Osteoblast (primary cell): ENCODE data around the gene BAZ1B. TPM values are rescaled to one million over a fixed set of nuclear protein-coding genes. Genes with fewer than 3 reads are reported as not detected.
"Not testable (repeated sequence)": the region's sequence is repeated elsewhere in the genome, so short reads cannot be mapped to it uniquely, and the experiment has no call there.

Experiments
- DNase-seq: peaks from one replicate; pipeline ENCODE4 v3.0.0; 2011; ENCODE audit warnings: low spot score, mixed read lengths; ENCODE audit not compliant: insufficient read length; ENCODE audit errors: missing footprints
- H2AFZ ChIP-seq: 2 replicates; pipeline ENCODE4 v1.6.0; 2011; ENCODE audit warnings: mild to moderate bottlenecking, low read length
- H3K27ac ChIP-seq: 2 replicates; pipeline ENCODE4 v1.5.1; 2011; ENCODE audit warnings: mild to moderate bottlenecking, low read depth, low read length, moderate library complexity
- H3K27me3 ChIP-seq: 2 replicates; pipeline ENCODE4 v1.6.0; 2012; ENCODE audit warnings: mild to moderate bottlenecking, control low read depth, inconsistent platforms, low read length, moderate library complexity; ENCODE audit not compliant: insufficient read depth
- H3K36me3 ChIP-seq: 2 replicates; pipeline ENCODE4 v1.5.1; 2011; ENCODE audit warnings: mild to moderate bottlenecking, low read length, control low read depth, moderate library complexity; ENCODE audit not compliant: insufficient read depth
- H3K4me1 ChIP-seq: 2 replicates; pipeline ENCODE4 v1.5.1; 2011; ENCODE audit warnings: mild to moderate bottlenecking, low read length, control low read depth, moderate library complexity; ENCODE audit not compliant: insufficient read depth
- H3K4me2 ChIP-seq: 2 replicates; pipeline ENCODE4 v1.6.0; 2011; ENCODE audit warnings: mild to moderate bottlenecking, low read length; ENCODE audit not compliant: insufficient read depth
- H3K4me3 ChIP-seq: fragments of 200-600 bp; sonication (generic); 3 replicates; pipeline ENCODE4 v1.5.1; 2012; ENCODE audit warnings: mild to moderate bottlenecking, low read length, inconsistent platforms; ENCODE audit not compliant: insufficient read depth
- H3K79me2 ChIP-seq: 2 replicates; pipeline ENCODE4 v1.6.0; 2012; ENCODE audit warnings: mild to moderate bottlenecking, low read length, control low read depth, inconsistent platforms; ENCODE audit not compliant: insufficient read depth
- H3K9me3 ChIP-seq: 2 replicates; pipeline ENCODE4 v1.5.1; 2011; ENCODE audit warnings: low read depth, low read length, control low read depth
- H4K20me1 ChIP-seq: 2 replicates; pipeline ENCODE4 v1.6.0; 2012; ENCODE audit warnings: mild to moderate bottlenecking, low read length, control low read depth; ENCODE audit not compliant: insufficient read depth
- total RNA-seq: library from RNA; depleted of rRNA; stranded (reverse); fragments of >200 nt; gene quantifications from 2 replicates; pipeline ENCODE4 v1.2.3, GENCODE V29; 2012
- TF ChIP-seq, protein P1 (sequence below): IDR thresholded peaks from 2 replicates; pipeline ENCODE4 v1.5.1; 2011; ENCODE audit warnings: mild to moderate bottlenecking, low read depth, low read length, moderate library complexity; ENCODE audit errors: extremely low read depth

Gene BAZ1B
- total RNA-seq, 1 donor = 61.2 TPM

DNA sequence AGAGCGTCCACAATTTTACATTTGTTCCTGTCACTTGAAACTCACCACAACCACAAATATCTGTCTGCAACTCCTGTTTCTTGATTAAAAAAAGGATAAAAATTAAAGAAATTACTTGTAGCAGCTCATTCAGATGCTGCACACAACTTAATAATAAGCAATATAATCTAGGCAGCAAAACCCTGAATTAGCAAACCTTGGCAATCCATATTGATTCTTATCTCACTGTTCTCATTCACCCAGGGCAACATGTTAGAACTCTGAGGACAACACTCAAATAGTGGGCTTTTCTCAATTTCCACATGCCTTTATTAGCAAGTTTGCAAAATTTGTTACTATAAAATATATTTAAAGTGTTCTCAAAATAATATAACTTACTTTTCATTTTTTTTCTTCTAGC is 38.9 kb downstream of the BAZ1B start:
- Histone ChIP-seq H2AFZ (no peak overlapping the region), H3K36me3 (peaks cover 55% of the 10 kb centered on the region), H3K9me3 (no peaks in the 10 kb centered on the region), H3K4me2 (no peak overlapping the region), H3K4me1 (no peaks in the 10 kb centered on the region), H3K27me3 (no peaks in the 10 kb centered on the region), H4K20me1 (no peaks in the 10 kb centered on the region), H3K79me2 (peaks cover 83% of the 10 kb centered on the region), H3K27ac (no peak overlapping the region), H3K4me3 (no peak overlapping the region)
- TF ChIP-seq, protein P1, sequence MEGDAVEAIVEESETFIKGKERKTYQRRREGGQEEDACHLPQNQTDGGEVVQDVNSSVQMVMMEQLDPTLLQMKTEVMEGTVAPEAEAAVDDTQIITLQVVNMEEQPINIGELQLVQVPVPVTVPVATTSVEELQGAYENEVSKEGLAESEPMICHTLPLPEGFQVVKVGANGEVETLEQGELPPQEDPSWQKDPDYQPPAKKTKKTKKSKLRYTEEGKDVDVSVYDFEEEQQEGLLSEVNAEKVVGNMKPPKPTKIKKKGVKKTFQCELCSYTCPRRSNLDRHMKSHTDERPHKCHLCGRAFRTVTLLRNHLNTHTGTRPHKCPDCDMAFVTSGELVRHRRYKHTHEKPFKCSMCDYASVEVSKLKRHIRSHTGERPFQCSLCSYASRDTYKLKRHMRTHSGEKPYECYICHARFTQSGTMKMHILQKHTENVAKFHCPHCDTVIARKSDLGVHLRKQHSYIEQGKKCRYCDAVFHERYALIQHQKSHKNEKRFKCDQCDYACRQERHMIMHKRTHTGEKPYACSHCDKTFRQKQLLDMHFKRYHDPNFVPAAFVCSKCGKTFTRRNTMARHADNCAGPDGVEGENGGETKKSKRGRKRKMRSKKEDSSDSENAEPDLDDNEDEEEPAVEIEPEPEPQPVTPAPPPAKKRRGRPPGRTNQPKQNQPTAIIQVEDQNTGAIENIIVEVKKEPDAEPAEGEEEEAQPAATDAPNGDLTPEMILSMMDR = no peak
- no peak for DNase-seq

DNA sequence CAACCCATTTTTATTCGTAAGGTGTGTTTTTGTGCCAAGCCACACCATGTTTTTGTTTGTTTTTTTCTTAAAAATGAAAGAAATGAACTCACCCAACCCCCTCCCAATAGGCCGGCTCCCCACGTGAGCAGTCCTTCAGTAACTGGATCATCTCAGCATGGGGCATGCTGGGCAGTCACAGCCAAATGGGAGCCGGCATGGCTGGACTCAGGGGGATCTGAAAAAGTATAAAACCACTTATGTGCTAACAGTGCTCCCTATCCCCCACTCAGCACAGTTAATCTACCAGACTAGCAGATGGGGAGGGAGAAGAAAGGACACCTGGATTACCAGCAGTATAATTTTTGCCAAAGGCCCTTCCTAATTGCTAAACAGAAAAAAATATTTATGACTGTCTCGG is 39.3 kb downstream of the BAZ1B start:
- no peaks in the 10 kb centered on the region for H3K4me1 ChIP-seq
- H3K27me3 ChIP-seq = no peaks in the 10 kb centered on the region
- TF ChIP-seq, protein P1 = no peak
- peaks cover 55% of the 10 kb centered on the region for H3K36me3 ChIP-seq
- no peak overlapping the region for H2AFZ ChIP-seq
- no peak overlapping the region for H3K27ac ChIP-seq
- DNase-seq = peak; percentile 63
- H4K20me1 ChIP-seq = no peaks in the 10 kb centered on the region
- no peak overlapping the region for H3K4me2 ChIP-seq
- no peak overlapping the region for H3K4me3 ChIP-seq
- peaks cover 83% of the 10 kb centered on the region for H3K79me2 ChIP-seq
- H3K9me3 ChIP-seq = no peaks in the 10 kb centered on the region

DNA sequence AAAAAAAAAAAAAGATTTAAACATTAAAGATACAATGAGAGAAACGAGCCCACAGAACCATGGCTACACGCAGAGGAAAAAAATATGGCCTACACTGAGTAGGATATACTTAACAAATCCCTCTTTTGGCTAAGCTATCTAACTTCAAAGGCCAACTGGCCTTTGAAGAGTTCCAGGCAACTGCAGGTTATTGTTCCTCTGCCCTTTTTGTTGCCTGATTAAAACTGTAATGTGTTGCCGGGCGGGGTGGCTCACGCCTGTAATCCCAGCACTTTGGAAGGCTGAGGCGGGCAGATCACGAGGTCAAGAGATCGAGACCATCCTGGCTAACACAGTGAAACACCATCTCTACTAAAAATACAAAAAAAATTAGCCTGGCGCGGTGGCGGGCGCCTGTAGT is 40.6 kb downstream of the BAZ1B start:
- DNase-seq = peak; percentile 30
- not testable (repeated sequence) for H3K4me2 ChIP-seq, H3K27ac ChIP-seq, H3K4me1 ChIP-seq, H2AFZ ChIP-seq, H3K9me3 ChIP-seq, H4K20me1 ChIP-seq, H3K4me3 ChIP-seq, H3K27me3 ChIP-seq
- peaks cover 82% of the 10 kb centered on the region for H3K79me2 ChIP-seq
- H3K36me3 ChIP-seq = peaks cover 57% of the 10 kb centered on the region

DNA sequence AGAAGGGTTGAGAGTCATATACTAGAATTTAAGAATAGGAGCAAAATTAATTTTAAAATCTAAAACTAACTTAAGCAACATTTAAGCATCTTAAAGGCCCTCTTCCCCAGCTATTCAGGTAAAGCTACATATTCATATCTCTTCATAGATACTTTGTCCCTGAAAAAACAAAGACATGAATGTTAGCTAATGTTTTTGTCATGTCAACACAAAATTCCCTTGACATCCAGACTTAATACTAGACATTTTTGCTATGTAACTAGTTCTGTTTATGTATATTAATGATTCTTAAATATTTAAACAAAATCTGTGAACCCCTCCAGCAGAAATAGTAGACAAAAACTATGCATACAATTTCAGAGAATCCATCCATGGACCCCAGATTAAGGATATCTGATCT is 43.5 kb downstream of the BAZ1B start:
- H3K79me2 ChIP-seq = peaks cover 87% of the 10 kb centered on the region
- H3K9me3 ChIP-seq = no peaks in the 10 kb centered on the region
- no peak overlapping the region for H3K27ac ChIP-seq
- peaks cover 57% of the 10 kb centered on the region for H3K36me3 ChIP-seq
- H3K4me2 ChIP-seq = no peak overlapping the region
- no peak for DNase-seq
- H3K4me3 ChIP-seq = no peak overlapping the region
- no peak overlapping the region for H2AFZ ChIP-seq
- H3K27me3 ChIP-seq = no peaks in the 10 kb centered on the region
- no peaks in the 10 kb centered on the region for H3K4me1 ChIP-seq
- TF ChIP-seq, protein P1 = no peak
- no peaks in the 10 kb centered on the region for H4K20me1 ChIP-seq

DNA sequence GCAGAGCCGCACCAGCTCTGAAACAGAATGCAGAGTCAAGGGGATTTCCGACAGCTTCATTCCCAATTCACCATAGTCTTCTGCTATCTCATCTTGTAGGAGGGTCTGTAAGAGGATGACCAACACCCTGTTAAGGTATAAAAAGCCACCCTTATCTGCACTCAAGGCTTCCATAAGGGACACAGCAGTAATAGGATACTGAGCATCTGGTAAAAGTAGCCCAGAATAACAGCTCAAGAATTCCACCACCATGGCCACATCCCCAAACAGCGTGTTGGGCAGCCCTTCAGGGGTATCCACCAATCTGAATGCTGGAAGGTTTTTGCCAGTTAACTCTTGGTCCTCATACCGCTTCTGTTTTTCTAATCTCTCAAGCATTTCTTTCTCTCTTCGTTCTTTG is 44.7 kb downstream of the BAZ1B start:
- peaks cover 87% of the 10 kb centered on the region for H3K79me2 ChIP-seq
- H3K9me3 ChIP-seq = no peaks in the 10 kb centered on the region
- H3K4me2 ChIP-seq = no peak overlapping the region
- no peaks in the 10 kb centered on the region for H3K4me1 ChIP-seq
- DNase-seq = no peak
- TF ChIP-seq, protein P1 = no peak
- H3K4me3 ChIP-seq = no peak overlapping the region
- no peak overlapping the region for H3K27ac ChIP-seq
- no peak overlapping the region for H2AFZ ChIP-seq
- H3K36me3 ChIP-seq = peaks cover 53% of the 10 kb centered on the region
- no peaks in the 10 kb centered on the region for H3K27me3 ChIP-seq
- no peaks in the 10 kb centered on the region for H4K20me1 ChIP-seq
